GM18505 (cell line): ENCODE results near the gene WNT7B.

ENCODE experiments used
- ATAC-seq: cut with Tn5 transposase; IDR thresholded peaks from one replicate; pipeline ENCODE4 v1.9.1; 2021; ENCODE audit not compliant: unreplicated experiment
- POLR2A ChIP-seq: IDR thresholded peaks from 4 replicates; pipeline ENCODE4 v1.6.1; 2011; ENCODE audit warnings: borderline replicate concordance; ENCODE audit not compliant: insufficient read depth, insufficient read length; ENCODE audit errors: extremely low read depth

The WNT7B gene

DNA sequence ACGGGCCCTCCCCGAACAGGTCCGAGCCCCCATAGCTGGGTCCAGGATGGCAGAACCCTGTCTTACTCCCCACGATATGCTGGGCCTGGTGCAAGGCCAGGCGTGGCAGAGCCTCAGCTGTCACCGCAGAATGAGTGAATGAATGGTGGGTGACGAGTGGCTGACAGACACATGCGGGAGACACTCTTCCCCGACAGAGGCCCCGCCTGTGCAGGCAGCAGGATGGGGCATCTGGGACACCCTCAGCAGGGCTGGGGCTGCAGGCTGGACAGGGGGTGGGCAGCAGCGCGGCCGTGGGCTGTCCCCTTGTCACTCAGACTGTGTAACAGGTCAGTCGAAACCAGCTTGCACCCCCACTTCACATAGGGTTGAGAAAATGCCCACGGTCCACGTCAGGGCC is 18.0 kb downstream of the WNT7B start:
- no peak for ATAC-seq

DNA sequence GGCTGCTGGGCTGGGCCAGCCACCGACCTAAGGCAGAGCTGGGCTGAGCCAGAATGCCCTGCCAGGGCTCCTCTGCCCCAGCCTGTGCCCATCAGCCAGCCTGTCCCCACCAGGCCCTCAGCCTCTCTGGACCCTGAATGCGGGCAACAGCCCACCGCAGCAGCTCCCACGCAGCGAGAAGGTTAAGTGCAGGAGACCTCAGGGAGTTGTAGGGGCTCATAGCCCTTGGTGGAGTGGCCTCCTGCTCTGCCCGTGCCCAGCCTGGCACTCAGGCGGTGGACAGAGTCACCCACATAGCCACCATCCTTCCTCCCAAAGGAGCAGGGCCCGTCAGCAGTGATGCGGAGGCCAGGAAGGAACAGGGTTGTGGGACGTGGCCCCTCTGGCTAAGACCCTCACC is 19.1 kb downstream of the WNT7B start:
- ATAC-seq = no peak
- no peak for TF ChIP-seq POLR2A

More for the DNA sequence above, 18.0 kb downstream of the WNT7B start:
- no peak for TF ChIP-seq POLR2A

DNA sequence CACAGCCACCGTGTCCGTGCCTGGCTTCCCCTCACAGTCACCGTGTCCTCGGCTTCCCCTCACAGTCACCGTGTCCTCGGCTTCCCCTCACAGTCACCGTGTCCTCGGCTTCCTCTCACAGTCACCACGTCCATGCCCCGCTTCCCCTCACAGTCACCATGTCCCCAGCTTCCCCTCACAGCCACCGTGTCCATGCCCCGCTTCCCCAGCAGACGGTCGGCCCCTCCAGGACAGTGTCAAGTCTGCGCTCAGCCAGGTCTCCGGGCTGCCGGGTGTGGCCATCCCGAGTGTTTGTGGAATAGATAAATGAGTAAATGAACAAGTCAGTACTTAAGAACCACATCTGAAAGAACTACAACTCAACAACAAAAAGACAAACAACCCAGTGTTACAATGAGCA is 23.8 kb downstream of the WNT7B start:
- ATAC-seq = no peak
- no peak for TF ChIP-seq POLR2A

DNA sequence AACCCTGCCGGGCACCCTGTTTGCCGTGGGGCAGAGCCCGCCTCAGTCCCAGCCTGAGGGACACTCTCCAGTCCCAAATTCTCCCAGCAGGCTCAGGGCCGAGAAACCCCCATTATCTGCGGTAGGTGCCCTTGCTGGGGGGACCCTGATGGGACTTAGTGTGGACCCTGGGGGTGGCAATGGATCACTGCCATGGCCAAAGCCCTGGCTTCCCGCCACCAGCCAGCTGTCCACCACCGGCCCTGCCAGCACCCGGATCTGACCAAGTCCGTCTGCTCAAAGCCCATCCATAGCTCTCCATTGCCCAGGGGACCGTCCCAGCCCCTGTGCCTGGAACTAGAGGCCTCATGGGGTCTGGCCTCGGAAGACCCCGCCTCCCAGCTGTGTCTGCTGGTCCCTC is 24.4 kb downstream of the WNT7B start:
- ATAC-seq = no peak
- TF ChIP-seq POLR2A = no peak

DNA sequence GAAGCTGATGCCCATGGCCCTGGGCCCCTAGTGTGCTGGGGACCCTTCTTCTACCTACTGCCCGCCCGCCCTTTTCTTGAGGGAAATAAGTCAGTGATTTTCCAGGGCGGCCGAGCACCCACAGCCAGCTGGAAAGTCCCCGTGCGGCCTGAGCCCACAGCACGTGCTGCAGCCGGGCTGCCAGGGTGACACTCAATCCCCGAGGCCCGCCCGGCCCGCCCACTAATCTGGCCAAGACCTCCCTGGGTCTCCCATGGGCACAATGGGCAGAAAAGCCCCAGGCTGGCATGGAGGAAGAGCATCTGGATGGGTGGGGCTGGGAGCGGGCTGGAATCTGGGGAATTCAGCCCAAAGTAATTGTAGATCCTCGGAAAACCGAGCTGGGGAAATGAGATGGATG is 24.8 kb downstream of the WNT7B start:
- ATAC-seq = no peak
- no peak for TF ChIP-seq POLR2A

DNA sequence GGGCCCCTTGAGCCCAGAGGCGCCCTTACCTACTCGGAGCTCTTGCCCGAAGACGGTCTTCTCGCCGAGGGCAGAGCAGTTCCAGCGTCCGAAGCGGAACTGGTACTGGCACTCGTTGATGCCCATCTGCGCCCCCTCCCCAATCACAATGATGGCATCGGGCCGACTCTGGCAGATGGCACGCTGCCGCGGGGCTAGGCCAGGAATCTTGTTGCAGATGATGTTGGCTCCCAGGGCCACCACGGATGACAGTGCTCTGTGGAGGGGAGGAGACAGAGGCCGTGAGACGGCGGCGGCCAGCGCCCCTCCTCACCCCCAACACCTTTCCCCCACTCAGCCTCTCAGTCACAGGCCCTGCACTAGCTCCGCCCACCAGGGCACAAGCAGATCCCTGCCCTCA is 27.1 kb downstream of the WNT7B start:
- TF ChIP-seq POLR2A = no peak
- ATAC-seq = no peak

DNA sequence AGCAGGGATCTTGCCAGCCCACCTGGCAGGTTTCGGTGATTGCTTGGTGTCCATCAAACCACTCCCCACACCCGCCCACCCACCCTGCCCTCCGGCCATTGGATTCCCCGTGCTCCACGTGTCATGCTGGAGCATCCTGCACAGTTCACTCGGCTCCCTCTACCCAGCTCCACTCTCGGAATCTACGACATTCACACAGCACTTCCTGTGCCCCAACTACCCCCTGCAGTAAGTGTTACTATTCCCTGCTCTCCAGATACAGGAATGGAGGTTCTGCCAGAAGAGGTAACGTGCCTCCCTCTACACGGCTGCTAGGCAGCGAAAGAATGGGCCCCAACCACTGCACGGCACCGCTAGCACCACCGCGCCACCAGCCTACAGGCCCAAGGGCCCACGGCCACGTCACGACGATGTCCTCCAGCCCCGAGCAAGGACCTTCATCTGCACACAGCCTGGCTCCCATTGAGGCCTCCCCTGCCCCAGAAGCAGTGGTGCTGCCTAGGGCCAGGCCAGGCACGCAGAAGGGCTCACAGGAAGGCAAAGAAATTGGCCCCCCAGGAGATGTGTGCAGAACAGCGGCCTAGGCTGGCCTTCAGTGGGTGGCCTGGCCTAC is 27.6 kb downstream of the WNT7B start:
- TF ChIP-seq POLR2A = no peak
- ATAC-seq = no peak

DNA sequence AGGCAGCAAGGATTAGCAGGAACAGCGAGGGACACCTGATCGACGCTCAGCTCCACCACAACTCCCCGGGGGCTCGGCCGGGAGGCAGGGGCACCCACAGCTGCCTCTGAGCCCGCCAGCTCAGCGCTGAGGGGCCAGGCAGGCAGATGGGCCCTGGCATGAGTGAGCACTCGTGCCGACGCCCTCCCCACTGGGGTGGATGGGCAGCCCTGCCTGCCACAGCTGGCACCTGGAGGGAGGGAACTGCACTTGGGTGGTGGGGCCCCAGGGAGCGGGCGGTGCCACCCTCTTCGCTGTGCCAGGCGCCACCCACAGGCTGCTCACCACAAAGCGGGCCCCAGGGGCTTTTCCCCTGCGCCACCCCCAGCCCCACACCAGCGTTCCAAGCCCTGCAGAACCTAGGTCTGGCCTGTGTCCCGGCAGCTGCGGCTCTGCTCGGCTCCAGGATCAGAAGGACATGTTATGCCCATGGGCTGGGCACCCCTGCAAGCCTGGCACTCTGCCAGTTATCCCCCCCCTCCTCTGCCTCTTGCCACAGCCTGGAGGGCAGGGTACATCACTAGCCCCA is 28.8 kb downstream of the WNT7B start:
- TF ChIP-seq POLR2A = no peak
- ATAC-seq = no peak

DNA sequence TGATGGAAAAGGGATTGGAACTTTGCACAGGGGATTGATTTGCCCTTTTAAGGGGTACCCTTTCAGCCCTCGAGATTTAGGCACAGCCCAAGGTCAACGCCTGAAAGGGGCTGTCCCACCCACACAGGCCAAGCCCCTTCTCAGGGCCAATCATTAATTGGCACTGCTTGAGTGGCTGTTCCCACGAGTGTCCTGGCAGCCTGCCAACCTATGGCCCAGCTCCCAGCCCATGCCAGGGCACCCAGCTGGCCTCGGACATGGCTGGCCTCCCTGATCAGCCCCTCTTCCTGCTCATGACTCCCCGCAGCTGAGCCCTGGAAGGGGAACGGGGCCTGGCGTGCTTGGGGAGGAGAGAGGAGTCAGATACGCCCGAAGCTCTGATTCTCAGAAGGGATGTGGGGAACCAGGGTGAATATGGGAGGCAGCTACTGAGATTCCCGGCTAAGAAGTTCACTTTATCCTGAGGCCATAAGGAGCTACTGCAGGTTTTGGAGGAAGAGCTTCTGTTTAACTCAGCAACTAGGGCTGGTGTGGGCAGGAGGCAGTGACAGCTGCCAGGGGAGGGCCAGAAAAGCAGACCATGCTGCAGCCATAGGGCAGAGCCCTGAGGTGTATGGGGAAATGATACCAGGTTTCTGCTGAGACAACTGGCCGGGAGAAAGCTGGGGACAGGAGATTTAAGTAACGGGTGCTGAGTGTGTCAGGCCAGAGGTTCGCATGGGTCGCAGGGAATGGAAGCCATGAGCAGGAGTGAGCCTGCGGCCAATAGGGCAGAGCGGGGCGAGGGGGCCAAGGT is 30.0 kb downstream of the WNT7B start:
- no peak for TF ChIP-seq POLR2A
- ATAC-seq = no peak

DNA sequence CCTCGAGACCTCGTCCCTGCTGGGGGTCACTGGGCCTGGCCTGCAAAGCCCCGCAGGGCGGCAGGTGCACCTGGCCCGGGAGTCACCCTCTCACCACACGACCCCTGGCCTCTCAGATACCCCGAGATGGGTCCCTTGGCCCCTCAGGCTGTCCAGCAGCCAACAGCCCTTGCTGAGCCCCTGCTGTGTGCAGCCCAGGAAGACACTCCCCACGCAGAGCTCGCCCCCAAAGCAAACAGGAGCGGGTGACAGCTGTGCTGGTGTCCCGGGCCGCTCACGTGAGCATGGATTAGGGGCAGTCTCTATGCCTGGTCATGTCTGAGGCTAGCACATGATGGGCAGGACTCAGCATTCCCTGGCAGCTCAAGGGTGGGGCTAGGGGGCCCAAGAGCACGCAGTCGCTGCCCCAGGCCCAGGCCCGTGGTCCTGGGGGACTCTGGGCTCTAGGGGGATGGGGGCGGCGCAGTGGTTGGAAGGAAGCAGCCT is 31.3 kb downstream of the WNT7B start:
- ATAC-seq = no peak
- TF ChIP-seq POLR2A = no peak

DNA sequence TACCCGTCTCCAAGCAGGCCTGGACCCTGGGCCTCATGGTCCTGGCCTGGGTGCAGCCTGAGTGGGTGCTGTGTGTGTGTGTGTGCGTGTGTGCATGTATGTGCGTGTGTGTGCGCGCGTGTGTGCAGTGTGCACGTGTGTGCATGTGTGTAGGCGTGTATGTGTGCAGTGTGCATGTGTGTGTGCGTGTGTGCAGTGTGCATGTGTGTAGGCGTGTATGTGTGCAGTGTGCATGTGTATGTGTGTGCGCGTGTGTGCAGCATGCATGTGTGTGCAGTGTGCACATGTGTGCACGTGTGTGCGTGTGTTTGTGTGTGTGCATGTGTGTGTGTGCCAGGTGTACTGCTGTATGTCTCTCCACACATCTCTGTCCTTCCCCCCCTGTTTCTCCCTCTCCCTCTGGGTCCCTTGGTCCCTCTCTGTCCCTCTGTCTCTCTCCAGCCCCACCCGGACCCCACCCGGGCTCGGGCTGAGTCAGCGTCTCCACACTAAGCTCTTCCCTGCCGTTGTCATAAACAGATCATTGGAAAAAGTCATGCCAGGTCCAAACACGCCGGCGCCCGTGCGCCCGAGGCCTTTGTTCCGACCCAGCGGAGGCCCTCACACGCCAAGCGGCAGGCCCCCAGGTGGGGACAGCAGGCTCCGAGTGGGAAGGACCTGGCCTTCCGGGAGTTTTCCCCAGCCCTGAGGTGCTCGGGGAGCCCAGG is 34.0 kb downstream of the WNT7B start:
- no peak for ATAC-seq

DNA sequence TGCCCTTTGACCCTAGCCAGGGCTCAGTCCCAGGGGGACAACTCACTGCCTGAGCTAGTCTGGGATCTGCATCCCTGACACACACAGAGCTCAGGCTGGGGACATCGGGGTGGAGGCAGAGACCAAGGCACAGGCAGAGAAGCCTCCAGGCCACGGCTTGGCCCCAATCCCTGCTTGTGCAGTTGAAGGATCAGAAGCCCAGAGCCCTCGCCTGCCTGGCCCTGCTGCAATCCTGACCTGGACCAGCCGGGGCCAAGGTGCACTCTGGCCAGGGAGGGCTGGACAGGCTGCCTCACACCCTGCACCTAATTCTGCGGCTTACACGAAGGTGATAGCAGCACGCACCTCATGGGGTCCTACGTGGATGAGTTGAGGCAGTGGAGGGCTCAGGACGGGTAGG is 34.6 kb downstream of the WNT7B start:
- TF ChIP-seq POLR2A = no peak
- no peak for ATAC-seq

More for the DNA sequence above, 34.0 kb downstream of the WNT7B start:
- no peak for TF ChIP-seq POLR2A

DNA sequence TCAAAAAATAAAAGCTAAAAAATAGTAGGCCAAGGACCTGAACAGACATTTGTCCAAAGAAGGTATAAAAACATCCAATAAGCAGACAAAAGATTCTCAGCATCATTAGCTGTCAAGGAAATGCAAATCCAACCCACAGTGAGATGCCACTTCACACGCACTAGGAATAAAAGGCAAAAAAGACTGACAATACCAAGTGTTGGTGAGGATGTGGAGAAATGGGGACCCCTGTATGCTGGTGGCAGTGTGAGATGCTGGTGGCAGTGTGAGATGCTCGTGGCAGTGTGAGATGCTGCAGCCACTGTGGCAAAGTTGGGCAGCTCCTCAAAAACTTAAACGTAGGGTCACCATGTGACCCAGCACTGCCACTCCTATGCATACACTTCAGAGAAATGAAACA is 38.0 kb downstream of the WNT7B start:
- ATAC-seq = no peak
- no peak for TF ChIP-seq POLR2A
